Adipose tissue (tissue), 3 donors: ENCODE results near the gene TRUB1. TPM values are rescaled to one million over a fixed set of nuclear protein-coding genes. Genes with fewer than 3 reads are reported as not detected.

ENCODE experiments used
- H3K27ac ChIP-seq: one replicate; pipeline ENCODE4 v1.5.1; 2013; ENCODE audit warnings: low read depth, low read length
- WGBS, 3 donors: extraction: QIAGEN DNeasy Blood & Tissue Kit; methylation state at CpG; one replicate each; pipeline ENCODE4 v1.1.7; 2013; 5-methylcytosine and 5-hydroxymethylcytosine counted together
- polyA plus RNA-seq, 3 donors: library from polyadenylated mRNA; stranded (reverse); fragments of 200-250 nt; gene quantifications; one replicate each; pipeline ENCODE4 v1.2.3, GENCODE V29; 2013
- donor health status: healthy with polysubstance abuse.
- donor health status: Bipolar disorder and iron deficiency.
- donor health status: healthy.

TRUB1 gene
- polyA plus RNA-seq, 3 donors: 3.6 to 5.6 (median 5.5) TPM

DNA sequence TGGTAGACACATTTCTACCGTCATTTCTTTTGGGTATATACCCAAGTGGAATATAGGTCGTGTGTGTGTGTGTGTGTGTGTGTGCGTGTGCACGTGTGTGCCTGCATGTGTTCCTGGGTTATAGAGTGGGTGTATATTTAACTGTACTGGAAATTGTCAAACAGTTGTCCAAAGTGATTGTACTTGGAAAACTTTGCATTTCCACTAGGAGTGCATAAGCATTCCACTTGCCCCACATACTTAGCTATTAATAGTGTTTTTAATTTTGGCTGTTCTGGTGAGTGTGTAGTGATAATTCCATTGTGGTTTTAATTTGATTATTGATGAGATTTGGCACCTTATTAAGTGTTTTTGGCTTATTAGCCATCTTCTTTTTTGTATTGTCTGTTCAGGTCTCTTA, 25.9 kb downstream of the TRUB1 start:
- no peak overlapping the region for H3K27ac ChIP-seq

DNA sequence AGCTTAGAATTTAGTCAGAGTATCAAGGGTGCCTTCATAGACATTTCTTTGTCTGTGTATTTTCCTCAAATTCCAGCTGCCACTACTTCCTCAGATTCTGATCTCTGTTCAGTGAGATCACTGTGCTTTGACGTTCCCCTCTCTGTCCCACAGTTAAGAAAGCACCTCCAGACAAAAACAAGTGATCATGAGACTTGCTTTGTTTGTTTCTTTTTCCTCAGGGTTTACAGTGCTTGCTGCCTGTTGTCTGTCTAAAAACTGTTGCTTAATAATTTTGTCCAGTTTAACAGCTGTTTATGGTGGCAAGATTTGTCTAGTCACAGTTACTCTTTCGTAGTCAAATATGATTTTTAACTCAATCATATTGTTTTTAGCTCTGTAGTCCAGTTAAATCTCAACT, 29.1 kb downstream of the TRUB1 start:
- H3K27ac ChIP-seq: no peak overlapping the region
- WGBS, 3 donors: 54 to 62% (median 55%) methylated on average over 2 of the region's 2 CpGs

More for the DNA sequence above, 25.9 kb downstream of the TRUB1 start:
- 95 to 97% (median 95%) methylated on average over 4 of the region's 4 CpGs for WGBS, 3 donors

DNA sequence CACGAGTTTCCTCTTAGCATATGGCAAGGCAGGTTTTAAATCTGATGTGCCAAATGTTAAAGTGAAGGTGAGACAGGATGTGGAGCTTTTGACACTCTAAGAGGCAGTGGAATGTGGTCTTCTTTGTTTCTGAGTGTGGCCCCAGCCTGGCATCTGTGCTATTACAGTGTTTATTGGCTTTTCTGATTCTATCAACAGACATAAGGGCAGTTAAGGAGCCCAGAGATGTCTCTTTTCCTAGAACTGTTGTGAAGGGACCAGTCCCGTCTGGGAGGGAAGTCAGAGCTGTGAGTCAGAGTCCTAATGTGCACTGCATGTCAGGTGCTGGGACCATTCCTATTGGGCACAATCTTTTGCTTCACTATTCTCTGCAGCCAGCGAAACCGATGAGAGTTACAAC, 32.5 kb downstream of the TRUB1 start:
- no peak overlapping the region for H3K27ac ChIP-seq
- 67 to 89% (median 84%) methylated on average over 4 of the region's 4 CpGs for WGBS, 3 donors

DNA sequence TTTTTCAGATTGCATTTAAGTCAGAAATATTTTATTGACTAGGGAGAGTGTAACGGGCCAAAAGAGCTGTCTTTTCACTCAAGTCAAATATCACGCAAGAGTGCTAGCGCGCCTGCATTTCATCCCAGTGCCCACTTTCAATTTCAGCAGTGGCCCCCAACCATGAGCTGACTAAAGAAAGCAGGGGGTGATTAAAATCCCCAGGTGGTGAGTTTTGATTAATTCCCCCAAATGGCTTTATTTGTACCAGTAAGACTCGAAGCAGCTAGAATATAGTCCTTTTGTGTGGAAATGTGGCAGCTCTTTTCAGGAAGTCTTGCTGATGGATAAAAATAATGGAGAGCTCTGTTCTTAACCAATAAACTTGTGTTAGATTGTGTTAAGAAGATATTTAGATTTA, 35.3 kb downstream of the TRUB1 start:
- no peak overlapping the region for H3K27ac ChIP-seq
- 92 to 97% (median 95%) methylated on average over 5 of the region's 5 CpGs for WGBS, 3 donors

DNA sequence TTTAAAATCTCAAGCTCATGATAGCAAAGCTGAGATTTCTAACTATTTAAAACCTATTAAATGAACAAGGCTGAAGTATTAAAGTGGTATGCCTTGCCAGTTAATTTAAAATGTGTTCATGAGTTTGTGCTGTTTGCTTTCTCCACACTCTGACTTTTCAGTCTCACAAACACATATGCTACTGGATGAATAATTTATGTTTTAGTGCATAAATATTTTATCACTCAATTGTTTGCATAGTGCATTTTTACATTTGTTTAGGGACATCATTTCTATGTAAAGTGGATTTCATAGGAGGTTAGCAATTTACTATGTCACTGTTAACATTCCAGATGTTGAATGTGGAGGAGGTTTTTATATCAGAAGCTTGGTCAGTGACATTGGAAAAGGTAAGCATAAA, 36.0 kb downstream of the TRUB1 start:
- no peak overlapping the region for H3K27ac ChIP-seq

DNA sequence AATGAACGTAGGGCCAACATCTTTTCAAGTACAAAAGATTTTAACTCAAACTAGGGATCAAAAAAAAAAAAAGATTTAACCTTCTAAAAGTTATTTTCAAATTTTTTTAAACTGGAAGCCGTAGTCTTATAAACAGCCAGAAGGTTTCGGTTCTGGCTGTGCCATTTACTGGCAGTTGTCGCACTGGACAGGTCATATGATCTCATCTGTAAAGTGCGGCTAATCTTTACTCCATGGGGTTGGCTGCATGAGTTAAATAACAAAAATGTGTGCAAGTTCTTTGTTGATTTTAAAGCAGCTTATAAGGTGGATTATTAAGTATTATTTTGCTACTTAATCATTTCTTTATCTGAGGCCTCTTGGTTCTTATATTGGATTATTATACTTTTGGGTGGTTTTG, 36.6 kb downstream of the TRUB1 start:
- H3K27ac ChIP-seq: no peak overlapping the region
- 93 to 97% (median 93%) methylated on average over 5 of the region's 5 CpGs for WGBS, 3 donors

DNA sequence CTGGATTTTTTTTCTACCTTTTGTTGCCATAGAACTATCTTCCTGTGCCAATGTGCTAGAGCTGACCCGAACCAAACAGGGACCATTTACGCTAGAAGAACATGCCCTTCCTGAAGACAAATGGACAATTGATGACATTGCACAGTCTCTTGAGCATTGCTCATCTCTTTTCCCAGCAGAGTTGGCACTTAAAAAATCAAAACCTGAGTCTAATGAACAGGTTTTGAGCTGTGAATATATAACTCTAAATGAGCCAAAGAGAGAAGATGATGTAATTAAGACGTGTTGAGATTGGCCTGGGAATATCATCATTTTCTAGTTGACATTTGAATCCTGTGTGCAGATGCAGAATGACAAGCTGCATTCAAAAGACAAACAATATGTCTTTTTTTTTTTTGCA, 37.1 kb downstream of the TRUB1 start:
- 86 to 89% (median 87%) methylated on average over 3 of the region's 3 CpGs for WGBS, 3 donors
- no peak overlapping the region for H3K27ac ChIP-seq

DNA sequence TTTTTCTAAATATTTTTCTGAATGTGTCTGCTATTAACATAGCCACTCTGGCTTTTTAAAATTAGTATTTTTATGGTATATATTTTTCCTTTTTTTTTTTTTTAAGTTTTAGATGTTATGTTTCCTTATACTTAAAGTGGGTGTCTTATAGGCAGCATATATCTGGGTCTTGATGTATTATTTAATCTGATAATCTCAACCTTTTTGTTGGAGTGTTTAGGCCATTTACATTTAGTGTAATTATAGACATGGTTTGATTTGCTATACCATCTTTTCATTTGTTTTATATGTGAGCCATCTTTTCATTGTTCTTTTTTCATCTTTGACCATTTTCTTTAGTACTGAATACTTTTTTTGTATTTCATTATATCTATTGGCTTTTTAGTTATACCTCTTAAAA, 45.0 kb downstream of the TRUB1 start:
- no peak overlapping the region for H3K27ac ChIP-seq

DNA sequence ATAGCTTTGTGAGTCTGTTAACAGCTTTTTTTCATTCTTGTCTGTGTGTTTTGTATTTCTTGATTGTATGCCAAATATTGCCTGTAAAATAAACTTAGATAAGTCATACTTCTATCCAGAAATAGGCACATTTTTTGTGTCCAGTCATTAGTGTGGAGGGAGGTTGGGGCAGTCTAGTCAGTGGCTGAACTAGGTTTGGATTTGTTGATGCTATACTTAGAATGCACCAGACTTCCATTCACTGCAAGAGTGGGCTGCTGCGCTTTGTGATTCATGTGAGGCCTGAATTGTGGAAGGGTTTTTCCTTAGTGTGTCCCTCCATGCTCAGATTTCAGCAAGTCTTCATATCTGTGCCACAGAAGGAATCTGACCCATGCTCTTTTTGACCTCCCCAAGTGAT, 50.0 kb downstream of the TRUB1 start:
- H3K27ac ChIP-seq: no peak overlapping the region
- 92 to 100% (median 92%) methylated on average over 1 of the region's 1 CpG for WGBS, 3 donors

DNA sequence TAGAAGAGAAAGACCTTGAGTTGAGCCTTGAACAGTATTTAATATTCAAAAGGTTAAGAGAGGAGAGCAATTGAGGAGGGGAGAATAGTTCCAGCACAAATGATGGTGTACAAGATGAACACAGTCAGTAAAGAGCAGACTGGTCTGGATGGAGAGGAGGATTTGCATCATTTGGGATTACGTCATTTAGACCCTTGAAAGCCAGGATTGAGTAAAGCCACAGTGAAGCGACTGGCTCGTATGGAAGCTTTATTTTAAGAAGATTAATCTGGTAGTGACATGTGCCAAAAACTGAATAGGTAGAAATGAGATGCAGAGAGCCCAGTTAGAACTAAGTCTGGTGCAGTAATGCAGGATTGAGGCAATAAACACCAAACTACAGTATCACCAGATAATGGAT, 52.6 kb downstream of the TRUB1 start:
- WGBS, 3 donors: 72 to 95% (median 79%) methylated on average over 3 of the region's 3 CpGs
- no peak overlapping the region for H3K27ac ChIP-seq

DNA sequence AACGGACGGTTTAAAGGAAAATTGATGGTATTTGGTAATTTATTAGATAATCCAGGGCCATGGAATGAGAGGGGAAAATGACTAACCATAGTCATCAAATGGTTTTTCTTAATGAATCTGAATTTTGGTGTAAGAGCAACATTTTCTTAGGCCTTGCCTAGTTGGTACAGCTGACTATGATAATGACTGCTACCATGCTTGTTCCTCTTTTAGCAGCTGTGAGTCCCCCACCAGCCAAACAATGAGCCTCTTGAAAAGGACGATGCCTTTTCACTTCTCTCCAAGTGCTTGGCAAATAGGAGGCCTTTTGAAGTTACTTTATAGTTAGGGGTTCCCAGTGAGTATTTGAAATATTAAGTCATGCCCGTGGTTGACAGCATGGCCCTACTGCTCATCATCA, 53.0 kb downstream of the TRUB1 start:
- 78 to 90% (median 88%) methylated on average over 4 of the region's 4 CpGs for WGBS, 3 donors
- no peak overlapping the region for H3K27ac ChIP-seq

DNA sequence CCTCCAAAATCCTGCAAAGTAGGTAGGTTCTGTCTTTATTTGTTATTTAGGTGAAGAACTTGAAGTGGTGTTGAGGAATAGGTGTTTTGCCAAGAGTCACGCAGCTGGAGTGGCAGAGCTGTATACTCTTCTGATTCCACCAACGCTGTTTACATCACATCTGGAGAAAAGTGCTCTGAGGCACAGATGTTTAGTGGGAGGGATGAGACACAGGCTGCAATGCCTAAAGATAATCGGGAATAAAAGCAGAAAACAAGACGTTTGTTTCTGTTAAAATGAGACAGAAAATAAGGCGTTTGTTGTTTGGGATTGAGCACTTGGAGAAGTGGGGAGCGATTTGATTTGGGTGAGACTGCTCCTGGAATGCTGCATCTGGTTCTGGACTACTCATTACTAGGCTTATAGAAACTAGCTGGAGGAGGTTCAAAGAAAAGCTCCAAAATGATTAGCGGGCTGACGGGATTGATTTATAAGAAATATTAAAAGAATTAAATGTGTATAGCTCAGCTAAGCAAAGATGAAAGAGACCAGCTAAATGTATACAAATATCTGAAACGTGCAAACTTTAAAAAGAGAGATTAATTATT, 54.3 kb downstream of the TRUB1 start:
- 76 to 78% (median 76%) methylated on average over 9 of the region's 9 CpGs for WGBS, 3 donors
- no peak overlapping the region for H3K27ac ChIP-seq

DNA sequence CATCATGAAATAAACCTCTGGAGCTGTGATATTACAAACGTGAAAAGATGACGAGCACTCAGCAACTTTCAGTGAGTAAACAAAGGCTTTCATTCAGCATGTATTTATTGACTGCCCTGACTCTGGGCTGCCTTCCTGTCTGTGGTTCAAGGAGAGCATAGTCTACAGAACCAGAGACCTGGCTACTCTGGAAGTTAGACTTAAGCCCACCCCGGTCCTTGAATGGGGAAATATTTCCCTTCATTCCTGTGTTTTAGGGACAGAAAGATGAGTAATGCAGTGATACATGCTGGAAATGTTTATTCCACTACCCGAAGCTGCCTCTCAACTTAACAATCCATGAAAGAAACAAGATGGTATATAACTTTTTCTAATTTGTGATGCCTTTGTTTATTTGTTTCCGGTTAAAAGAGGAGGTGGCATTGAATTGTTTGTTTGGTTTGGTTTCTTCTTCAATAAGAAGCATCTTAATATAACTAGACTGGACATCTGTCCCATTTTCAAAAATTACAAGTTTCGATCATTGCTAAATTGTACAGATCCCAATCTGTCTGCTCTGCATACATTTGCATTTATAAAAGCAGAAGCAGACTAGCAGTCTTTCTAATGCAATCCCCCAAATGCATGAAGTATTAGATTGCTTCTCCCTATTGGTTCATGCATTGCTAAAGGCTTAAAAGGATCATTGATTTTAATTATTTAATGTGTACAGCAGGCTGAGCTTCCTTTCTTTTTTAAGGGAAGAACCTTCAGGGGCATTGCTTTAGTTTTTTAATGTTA, 57.7 kb downstream of the TRUB1 start:
- 82 to 88% (median 87%) methylated on average over 6 of the region's 6 CpGs for WGBS, 3 donors

DNA sequence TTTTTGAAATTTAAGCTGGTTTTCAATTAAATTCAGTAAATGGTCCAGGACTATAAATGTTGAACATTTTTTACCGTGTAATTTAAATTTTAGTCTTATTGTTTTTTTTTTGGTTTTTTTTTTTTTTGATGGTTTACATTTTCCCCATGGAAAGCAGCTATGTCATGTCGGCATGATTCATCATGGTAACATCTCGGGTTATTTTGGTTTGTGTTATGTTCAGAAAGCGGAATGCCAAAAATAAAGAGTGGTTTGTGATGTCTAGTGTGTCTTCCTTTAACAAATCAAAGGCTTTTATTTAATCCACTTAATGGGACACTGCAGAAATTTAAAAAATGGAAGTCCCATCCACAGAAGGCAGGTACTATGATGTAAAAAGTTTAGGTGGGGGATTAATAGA, 58.5 kb downstream of the TRUB1 start:
- 90 to 96% (median 91%) methylated on average over 4 of the region's 4 CpGs for WGBS, 3 donors
- no peak overlapping the region for H3K27ac ChIP-seq

More for the DNA sequence above, 57.7 kb downstream of the TRUB1 start:
- no peak overlapping the region for H3K27ac ChIP-seq

DNA sequence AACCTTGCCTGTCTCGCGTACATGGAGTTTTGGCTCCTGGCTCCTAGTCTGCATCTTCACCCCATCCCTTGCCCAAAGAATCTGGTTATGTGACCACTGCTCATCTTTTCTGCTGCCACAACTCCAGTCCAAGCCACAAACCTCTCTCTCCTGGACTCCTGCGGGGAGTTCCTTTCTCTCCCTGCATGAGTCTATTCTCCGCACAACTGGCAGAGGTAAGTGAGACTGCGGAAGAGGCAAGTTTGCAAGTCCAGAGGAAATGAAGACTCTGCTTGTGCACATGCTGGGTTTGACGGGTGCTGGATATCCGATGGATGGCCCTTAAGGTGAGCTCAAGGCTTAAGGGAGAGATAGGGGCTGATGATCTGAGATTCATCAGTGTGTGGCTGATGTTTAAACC, 61.0 kb downstream of the TRUB1 start:
- 94 to 97% (median 96%) methylated on average over 7 of the region's 7 CpGs for WGBS, 3 donors

DNA sequence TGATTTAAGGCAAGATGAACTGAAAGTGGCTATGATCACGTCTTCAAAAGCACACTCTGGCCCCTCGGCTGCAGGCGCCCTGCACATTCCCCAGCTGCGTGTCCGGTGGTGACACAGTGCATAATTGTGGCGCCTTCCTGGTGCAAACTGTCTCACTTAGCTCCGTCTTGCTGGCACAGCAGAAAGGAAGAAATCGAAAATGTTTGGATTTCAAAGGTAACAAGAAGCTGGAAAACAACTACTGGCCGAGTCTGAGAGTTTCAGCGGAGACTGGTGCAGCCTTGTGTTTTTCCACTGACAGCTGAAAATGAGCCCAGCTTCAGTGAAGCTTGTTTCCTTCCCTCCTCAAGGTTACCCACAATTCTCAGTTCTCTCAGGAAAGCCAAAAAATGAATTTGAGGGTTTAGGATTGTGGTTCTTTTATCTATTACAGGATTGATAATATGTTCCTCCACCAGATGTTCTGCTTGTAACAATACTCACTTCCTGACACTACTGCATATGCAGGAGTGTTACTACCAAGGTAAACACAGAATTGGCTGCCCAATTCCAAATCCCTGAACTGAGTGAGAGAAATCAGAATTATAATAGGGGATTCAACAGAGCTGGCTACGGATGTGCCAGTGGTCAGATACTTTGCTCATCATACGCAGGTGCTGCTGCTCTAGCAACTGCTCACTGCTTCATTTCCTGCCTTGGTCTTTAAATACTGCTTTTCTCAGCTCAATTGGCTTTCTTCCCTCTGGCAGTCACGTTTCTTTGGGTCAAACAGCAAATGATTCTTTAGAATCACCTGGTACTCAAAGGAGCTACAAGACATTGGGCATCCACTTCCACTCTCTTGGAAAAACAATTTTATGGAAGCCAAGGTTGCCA, 63.7 kb downstream of the TRUB1 start:
- 43 to 49% (median 48%) methylated on average over 13 of the region's 13 CpGs for WGBS, 3 donors
- H3K27ac ChIP-seq: no peak overlapping the region

More for the DNA sequence above, 61.0 kb downstream of the TRUB1 start:
- H3K27ac ChIP-seq: no peak overlapping the region

DNA sequence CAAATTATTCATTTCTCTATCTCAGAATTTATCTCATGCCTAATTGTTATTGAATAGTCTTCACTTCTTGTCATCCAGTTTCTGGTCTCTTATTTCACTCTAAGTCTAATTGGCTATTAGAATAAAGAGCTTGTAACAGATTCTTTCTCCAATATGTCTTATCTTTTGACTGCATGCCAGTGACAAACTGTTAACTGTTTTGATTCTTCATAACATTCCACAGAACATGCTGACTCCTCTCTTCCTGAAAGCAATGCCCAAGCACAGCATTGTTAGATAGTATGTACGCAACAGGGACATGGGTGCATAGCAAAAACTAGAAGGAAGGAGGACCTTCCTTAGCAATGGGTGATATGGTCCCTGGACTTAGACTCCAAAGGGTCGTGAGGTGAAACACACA, 65.4 kb downstream of the TRUB1 start:
- WGBS, 3 donors: 88 to 95% (median 92%) methylated on average over 2 of the region's 2 CpGs

DNA sequence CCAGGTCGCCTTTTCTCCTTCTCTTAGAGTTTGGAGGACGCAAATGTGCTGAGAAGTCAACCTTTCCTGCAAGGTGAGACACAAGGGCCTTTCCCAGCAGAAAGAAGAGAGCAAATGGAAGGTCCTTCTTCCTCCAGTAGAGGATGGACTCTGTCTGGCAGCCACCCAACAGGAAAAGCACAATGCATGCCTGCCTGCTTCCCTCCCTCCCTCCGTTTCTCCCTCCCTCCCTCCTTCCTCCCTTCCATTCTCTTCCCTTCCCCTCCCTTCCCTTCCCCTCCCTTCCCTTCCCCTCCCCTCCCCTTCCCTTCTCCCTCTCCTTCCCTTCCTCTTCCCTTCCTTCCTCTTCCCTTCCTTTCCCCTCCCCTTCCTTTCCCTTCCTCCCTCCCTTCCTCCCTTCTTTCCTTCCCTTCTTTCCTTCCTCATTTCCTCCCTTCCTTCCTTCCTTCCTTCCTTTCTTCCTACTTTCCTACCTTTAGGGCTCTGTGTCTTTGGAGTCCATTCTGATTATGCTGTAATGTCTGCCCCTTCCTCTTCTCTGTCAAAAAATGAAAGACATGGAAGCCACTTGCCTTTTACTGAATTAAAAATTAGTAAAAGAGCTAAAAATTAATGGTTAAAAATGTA, 66.4 kb downstream of the TRUB1 start:
- WGBS, 3 donors: 75 to 84% (median 78%) methylated on average over 3 of the region's 3 CpGs
- H3K27ac ChIP-seq: no peak overlapping the region

More for the DNA sequence above, 65.4 kb downstream of the TRUB1 start:
- no peak overlapping the region for H3K27ac ChIP-seq

DNA sequence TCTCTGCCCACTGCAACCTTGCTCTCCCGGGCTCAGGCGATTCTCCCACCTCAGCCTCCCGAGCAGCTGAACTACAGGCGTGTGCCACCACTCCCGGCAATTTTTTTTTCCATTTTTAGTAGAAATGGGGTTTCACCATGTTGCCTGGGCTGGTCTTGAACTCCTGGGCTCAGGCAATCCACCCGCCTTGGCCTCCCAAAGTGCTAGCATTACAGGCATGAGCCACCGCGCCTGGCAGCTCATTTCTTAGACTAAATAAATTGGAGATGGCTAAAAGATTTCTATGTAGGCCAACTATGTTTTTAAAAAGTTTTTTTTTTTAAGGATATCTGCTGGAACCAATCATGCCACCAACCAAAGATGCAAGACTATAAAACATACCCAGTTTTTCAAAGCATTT, 67.8 kb downstream of the TRUB1 start:
- 91 to 94% (median 94%) methylated on average over 8 of the region's 8 CpGs for WGBS, 3 donors
- H3K27ac ChIP-seq: no peak overlapping the region
